Measurements from ENCODE around the gene MFRP.

MFRP gene

DNA sequence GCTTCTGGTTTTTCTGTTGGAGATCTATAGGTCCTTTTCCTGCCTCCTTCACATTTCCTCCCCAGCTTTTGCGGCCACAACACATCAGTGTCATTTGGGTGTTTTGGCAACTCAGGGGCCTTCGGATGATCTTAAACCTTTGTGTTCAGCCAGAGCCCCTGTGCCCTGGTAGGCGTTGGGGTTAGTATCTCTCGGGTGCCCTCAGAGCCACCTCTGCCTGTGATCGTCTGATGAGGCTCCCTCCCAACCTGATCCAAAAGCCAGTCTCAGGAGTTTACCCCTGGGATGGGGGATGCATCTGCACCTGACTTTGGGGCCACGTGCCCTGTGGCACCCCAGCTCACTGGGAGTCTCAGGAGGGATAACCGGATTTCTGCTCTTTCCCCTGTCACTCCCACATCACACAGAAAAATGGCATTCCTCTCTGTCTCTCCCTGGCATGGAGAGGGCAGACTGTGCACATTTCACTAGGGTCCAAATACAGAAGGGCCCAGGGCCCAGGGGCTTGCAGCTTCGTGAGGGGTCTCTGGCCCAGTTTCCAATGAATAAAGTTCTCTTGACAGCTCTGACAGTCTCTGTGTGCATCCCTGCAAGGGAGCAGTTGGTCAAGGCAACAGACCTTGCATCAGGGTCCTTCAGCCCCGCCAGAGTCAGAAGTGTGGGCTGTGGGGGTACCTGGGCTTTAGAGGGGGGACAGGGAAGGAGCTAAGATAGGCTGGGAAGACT lies 9.6 kb downstream of the MFRP start:
- no peak for DNase-seq

DNA sequence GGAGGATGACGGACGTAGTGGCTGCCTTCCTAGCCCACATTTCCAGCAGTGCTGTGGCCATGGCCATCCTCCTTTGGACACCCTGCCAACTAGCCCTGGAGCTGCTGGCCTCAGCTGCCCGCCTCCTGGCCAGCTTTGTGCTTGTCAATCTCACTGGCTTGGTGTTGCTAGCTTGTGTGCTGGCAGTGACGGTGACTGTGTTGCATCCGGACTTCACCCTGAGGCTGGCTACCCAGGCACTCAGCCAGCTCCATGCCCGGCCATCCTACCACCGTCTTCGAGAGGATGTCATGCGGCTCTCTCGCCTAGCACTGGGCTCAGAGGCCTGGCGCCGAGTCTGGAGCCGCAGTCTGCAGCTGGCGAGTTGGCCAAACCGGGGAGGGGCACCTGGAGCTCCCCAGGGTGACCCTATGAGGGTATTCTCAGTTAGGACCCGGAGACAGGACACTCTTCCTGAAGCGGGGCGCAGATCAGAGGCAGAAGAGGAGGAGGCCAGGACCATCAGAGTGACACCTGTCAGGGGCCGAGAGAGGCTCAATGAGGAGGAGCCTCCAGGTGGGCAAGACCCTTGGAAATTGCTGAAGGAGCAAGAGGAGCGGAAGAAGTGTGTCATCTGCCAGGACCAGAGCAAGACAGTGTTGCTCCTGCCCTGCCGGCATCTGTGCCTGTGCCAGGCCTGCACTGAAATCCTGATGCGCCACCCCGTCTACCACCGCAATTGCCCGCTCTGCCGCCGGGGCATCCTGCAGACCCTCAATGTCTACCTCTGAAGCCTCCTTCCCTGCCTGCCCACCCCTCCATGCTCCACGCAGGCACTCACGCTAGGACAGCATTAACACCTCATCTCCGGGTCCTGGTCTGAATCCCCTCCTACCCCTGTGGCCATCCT lies 10.6 kb downstream of the MFRP start:
- DNase-seq = no peak

DNA sequence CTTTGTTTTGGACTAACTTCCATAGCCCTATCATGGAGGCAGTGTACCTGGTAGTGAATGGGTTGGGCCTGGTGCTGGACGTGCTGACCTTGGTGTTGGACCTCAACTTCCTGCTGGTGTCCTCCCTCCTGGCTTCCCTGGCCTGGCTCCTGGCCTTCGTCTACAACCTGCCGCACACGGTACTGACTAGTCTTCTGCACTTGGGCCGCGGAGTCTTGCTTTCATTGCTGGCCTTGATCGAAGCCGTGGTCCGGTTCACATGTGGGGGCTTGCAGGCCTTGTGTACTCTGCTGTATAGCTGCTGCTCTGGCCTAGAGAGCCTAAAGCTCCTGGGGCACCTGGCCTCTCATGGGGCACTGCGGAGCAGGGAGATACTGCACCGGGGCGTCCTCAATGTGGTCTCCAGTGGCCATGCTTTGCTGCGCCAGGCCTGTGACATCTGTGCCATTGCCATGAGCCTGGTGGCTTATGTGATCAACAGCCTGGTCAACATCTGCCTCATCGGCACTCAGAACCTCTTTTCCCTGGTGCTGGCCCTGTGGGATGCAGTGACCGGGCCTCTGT lies 11.3 kb downstream of the MFRP start:
- DNase-seq = no peak

DNA sequence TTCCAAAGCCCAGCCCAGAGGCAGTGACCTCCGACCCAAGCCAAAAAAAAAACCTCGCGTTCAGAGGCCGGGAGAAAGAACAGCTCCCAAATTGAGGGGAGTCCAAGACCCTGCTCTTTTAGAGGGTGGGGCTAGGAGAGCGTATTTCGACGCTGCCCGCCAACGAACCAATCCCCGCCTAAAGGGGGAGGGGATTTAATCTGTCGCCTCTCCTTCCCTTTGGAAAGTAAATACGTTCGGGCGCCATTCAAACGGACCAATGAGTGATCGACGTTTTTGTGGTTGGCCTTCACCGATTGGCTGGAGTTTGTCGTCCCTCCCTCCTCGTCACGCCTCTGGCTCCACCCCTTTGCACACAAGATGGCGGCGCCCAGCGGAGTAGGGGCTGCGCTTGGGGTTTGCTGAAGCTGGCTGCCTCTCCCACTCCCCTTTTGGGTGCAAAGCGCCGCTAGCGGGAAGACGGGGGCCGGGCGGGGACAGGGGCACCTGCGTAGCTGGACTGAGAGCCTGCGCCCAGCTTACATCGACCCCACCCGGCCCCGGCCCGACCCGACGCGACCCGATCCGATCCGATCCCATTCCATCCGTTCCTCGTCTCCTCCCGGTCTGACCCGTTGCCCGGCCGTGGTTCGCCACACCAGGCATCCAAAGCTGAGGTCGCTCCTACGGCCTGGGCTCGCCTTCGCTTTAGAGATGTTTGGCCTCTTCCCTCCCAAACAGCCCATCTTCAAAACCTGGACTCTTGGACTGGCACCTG lies 12.2 kb downstream of the MFRP start, which contains the start of gene RNF26:
Gene RNF26, plus strand, starts transcription at position 354 of the 757 bp plus-strand sequence. CDS start 596 bp downstream, outside the sequence.
- peak; percentile 99 for DNase-seq

DNA sequence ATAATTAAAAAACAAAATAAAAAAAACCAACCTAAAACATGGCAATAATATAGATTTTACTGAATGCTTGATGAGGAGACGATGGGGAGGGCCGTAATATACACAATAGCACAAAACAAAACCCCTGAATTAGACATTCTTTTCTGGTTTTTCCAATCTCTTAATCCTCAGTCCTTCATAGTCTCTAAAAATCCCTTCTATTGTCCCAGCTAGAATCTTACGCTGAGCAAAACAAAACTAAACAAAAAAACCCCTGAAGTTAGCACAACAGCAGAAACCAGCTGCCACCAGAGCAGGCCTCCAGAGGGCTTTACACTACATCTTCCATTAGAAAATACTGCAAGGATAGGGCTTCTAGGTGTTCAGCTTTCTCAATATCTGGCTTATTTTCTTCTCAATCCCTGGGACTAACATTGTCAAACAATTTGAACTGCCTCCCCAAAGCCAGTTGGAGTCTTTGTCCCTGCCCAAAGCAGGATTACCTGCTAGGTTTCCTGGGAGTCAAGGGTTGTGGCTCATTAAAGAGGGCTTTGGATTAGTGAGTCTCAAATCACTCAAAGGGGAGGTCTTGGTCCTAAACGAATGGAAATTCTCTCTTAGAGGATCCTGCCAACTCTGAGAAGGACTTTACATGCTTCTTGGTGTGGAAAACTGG lies 14.3 kb downstream of the MFRP start:
- DNase-seq = no peak

DNA sequence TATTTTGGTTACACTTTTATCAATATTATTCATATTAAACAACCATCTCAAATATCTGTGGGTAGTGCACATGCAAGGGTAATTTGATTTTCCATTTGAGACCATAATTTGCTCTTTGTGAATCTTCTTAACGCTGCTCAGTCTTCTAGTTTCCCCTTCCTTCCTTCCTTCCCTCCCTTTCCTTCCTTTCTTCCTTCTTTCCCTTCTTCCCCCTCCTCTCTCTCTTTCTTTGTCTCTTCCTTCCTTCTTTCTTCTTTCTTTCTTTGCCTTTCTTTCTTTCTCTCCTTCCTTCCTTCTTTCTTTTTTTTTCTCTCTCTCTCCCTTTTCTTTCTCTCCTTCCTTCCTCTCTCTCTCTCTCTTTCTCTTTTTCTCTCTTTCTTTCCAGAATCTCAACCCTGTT lies 16.3 kb downstream of the MFRP start:
- DNase-seq = no peak

DNA sequence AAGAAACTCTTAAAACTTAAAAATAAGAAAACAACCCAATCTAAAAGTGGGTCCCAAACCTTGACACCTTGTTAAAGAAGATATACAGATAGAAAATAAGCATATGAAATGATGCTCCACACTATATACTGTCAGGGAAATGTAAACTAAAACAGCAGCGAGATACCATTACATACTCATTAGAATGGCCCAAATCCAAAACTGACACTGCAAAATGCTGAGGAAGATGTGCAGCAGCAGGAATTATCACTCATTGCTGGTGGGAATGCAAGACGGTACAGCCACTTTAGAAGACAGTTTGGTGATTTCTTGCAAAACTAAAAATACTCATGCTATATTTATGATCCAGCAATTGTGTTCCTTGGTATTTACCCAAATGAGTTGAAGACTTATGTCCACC lies 17.2 kb downstream of the MFRP start:
- DNase-seq = no peak

DNA sequence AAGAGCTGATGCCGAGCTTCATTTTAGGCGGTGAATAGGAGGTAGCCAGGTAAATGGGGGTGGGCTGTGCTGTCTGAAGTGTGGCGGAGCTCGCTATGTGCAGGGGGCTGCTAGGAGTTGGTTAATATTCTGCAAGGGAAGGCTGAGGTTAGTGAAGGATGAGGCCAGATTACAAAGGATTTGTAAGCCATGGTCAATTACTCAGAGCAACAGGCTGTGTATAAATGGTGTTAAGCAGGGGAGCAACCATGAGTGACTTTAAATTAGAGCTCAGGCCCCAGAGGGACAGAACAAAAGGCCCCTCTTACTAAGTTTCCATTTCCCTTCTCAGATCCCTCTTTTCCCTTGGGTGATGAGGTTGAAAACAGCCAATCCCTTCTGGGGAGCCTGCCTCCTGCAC lies 22.3 kb downstream of the MFRP start:
- DNase-seq = peak; percentile 43

DNA sequence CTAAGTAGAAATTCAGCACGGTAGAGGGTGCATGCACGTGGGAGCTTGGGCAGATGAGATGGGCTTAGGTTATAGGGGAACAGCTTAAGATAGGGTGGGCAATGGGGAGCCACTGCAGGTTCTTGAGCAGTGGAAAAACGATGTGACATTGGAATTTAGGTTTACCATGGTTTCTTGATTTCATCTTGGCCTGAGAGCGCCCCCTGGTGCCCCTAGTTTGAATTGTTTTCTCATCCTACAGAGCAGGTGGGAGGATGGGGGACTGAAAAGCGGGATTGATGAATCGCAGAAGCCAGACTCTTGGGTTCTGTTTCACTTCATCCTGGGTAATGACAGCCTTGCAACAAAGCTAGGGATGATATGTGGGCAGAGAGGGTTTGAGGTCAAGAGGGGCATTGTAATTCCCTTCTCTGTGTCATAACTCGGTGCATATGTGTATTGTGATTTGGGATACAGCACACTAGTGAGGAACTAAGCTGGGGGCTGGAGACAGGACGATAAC lies 22.9 kb downstream of the MFRP start:
- peak; percentile 95 for DNase-seq

DNA sequence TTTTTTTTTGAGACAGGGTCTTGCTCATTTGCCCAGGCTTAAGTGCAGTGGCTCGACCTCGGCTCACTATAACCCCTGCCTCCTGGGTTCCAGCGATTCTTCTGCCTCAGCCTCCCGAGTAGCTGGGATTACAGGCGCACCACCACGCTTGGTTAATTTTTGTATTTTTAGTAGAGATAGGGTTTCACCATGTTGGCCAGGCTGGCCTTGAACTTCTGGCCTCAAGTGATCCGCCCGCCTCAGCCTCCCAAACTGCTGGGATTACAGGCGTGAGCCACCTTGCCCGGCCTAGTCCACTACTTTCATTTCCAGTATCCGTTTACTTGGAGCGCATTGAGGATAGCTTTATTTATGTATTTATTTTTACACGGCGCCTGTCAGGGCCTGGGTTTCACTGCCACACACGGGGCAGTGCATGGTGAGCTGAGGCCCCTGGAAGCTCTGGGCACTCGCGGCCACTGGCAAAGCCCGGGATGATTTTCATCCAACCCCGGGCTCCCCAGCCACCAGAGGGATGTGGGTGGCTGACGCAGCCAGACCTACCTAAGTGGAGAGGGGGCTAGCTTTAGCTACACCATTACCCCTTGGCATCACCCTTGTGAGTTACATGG lies 23.5 kb downstream of the MFRP start:
- no peak for DNase-seq

DNA sequence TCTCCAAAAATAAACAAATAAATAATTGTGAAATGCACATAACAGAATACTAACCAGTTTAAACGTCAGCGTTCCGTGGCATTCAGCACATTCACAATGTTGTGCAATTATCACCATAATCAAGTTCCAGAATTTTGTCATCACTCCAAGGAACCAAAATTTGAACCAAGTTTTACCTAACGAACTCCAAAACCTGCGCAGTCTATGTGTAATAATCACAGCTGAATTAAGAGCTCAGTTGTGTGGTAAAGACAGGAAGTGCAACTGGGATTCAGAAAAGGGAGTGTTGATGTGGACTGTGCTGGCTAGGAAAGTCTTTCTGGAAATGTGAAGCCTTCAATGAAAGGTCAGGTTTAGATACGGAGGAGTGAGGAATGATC lies 24.2 kb downstream of the MFRP start:
- no peak for DNase-seq

DNA sequence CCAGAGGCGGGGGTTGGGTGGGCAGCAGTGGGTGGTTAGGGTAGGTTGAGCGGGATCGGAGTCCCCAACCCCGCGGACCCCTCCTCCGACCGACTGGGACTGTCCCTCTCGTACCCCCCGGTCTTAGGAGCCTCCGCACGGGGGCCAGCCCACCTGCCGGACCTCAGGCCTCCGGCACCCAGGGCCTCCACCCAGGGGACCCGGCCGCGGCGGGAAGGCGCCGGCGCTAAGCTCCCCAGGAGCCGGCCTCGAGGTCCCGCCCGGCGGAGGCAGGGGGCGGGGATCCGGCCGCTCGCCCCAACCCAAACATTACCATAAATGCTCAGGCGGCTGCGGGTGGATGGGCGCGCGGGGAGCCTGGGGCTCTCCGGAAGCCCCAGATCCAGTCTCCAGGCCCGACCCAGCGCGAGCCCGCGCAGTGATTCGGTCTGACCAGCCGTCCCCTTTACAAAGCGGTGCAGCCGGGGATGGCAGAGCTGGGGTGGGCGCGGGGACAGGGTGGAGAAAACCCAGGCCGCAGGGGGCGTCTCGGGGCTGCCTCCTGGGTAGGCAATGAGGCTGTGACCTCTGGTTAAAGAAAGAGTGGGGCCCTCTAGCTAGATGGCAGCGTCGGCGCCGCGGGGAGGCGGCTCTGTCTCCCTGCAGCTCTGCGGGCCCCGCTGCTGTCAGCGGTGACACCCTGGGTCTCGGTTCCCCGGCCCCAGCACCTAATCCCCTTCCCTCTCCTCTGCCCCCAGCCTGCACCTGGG lies 25.6 kb downstream of the MFRP start:
- peak; percentile 80 for DNase-seq

DNA sequence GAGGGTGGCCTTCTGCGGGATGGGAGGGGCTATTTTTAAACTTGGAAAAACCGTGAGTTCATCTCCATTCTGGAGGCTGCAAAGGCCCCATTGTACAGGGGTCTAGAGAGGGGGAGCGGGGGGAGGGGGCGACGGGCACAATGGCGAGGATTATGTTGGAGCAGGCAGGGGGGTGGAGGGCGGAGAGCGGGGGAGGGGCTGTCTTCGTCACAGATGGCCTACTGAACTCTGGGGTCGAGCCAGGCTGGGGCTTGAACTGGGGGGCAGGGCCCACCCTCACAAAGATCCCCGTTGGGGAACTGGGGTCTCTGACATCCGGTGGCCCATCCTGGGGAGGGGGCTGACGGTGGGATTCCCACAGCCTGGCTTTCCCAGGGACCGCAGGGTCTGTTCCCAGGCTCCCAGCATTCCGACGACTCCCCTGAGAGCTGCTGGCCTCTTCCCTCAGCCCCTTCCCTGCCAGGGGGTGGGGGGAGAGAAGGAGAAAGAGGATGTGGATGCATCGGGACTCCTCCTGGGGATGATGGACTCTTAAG lies 26.2 kb downstream of the MFRP start:
- peak; percentile 85 for DNase-seq

DNA sequence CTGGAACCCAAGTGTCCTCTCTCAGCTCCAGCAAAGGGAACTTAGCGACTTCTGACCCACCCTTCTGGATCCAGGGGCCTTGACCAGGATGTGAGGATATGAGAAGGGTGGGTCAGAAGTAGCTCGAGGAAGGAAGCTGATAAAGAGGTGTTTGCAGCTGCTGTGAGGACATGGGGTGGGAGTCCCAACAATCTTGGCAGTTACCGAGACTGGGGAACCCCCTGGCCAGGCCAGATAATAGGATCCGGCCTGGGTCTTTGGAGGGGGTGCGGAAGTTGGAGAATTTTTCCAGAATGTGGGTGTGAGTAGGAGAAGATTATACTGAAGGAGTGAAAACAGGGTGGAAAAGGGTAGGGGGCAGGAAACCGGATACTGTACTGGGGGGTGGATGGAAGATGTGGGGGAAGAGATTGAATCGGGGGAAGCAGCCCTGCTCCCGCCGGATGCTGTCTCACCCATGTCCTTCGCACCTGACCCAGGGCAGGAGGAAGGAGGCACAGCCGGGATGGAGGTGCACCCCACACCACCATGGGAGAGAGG lies 26.7 kb downstream of the MFRP start:
- DNase-seq = peak; percentile 30

DNA sequence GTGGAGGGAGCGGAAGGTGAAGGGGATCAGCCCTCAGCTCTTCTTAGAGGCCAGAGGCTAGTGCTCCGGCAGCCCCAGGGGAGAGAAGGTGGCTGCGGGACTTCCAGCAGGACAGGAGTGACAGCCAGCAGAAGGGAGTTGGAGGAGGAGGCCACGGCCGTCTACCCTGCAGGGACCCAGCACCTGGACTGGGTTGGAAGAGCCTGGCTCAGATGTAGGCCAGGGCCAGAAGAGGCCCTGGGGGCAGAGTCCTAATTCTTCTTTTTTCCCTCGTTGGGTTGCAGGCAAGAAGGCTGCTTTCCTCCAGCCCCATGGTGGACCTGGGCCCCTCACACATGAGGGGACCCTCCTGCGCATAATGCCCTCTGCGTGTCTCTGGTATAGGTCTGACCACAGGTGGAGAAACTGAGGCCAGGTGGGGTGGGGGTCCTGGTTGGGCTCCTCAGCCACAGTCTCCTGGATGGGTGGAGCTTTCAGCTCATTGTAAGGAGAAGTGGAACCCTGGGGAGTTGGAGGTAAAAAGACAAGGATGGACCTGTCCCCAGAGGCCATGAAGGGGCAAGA lies 27.3 kb downstream of the MFRP start:
- no peak for DNase-seq

DNA sequence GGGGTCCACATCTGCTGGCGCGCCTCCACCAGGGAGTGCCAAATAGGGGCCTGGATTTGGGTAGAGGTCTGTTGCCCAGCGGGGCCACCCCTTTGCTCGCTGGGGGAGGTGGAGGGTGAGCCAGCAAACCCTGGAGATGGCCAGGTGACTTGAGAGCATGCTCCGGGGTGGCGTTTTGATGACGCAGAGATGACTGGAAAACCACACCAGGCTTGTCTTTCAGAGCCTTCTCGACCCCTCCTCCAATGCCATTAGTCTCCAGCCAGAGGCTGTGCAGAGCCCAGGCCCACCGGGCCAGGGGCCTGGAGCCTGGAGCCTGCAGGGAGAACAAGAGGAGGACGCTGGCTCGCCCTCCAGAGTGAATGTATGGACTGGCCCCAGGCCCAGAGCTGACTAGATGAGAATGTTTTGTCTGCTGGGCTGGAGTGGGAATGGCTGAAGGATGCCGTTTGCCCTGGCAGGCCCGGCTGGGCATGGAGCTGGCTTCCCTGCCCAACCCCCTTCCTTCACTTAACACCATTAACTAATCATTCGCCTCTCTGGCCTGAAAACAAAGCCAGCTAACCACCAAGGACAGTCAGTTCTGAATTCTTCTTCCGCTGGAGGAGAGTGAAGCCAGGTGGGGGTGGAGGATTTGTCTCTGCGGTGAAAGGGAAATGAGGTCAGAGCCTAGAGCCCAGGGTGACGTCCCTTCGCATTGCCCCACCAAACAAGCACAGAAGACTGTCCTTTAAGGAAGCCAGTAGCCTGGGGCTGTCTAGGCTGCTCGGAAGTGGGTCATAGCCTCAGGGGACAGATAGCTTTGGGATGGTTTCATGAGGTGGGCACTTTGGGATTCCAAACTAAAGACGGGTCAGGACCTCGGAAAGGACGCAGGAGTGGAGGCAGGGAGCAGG lies 28.0 kb downstream of the MFRP start:
- peak; percentile 77 for DNase-seq

DNA sequence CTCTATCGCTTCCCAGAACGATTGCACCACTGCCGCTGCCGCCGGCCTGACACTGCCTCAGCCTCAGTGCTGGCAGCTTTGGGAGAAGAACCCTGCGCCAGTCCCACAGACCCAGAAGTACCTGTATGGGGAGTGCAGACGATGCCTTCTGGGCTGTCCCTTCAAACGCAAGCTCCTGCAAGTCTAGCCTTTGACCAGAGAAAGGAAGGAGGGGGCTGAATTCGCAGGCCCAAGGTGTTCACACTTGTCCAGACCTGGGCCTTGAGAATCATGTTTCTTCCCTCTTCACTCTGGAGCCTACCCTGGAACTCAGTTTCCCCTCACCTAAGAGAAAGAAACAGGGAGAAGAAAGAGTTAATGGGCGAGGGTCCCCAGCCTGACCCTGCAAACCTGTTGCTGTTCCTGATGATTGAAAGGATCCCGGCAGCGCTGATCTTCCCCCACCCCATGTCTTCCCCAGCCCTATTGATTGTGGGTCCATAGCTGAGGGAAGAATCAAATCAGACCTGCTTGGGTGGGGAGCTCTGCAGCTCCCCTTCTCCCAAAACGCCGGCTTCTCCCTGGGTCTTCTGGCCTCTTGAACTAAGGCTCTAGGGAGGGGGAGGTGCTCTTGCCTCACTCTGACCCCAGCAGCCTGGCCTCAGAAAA lies 28.8 kb downstream of the MFRP start:
- DNase-seq = no peak

All from eye (tissue), 1 donor.